Endothelial cell of umbilical vein (primary cell): ENCODE measurements around the gene PALB2.

ENCODE experiments used
- CTCF ChIP-seq, 2 donors: IDR thresholded peaks; 1 replicate in 1 of 2; 2 replicates in 1 of 2; pipeline ENCODE4 v1.5.1; 2011; ENCODE audit warnings: low read length in 2 of 2, mild to moderate bottlenecking in 2 of 2, moderate library complexity in 2 of 2, control low read depth in 1 of 2, inconsistent platforms in 1 of 2, low read depth in 1 of 2; ENCODE audit not compliant: insufficient read depth in 1 of 2; ENCODE audit errors: extremely low read depth in 1 of 2
- EZH2 ChIP-seq: IDR thresholded peaks from 2 replicates; pipeline ENCODE4 v1.6.1; 2012; ENCODE audit warnings: borderline replicate concordance, low read depth, mild to moderate bottlenecking, moderate library complexity, low read length, inconsistent platforms; ENCODE audit not compliant: severe bottlenecking
- POLR2A ChIP-seq: IDR thresholded peaks from 2 replicates; pipeline ENCODE4 v1.6.1; 2012; ENCODE audit warnings: low read depth, mild to moderate bottlenecking, control low read depth, low read length
- POLR2AphosphoS5 ChIP-seq: IDR thresholded peaks from 2 replicates; pipeline ENCODE4 v1.6.1; 2012; ENCODE audit warnings: low read depth, mild to moderate bottlenecking, control low read depth, low read length, moderate library complexity; ENCODE audit not compliant: insufficient read depth

- TF ChIP-seq CTCF (IDR thresholded peaks at IDR 0.05; ENCODE audit: extremely low read depth in 1 of 2, insufficient read depth in 1 of 2, low read depth in 1 of 2, low read length in 2 of 2) (no peak), POLR2AphosphoS5 (no peak), POLR2A (no peak), EZH2 (no peak)
Measured at GRCh38 chr16:23679986-23680336, 38.9 kb upstream of the PALB2 start.
